Activated naive CD8-positive, alpha-beta T cell treated with anti-CD3 and anti-CD28 coated beads for 36 hours (primary cell): ENCODE data around the gene GSTO2. TPM values are rescaled to one million over a fixed set of nuclear protein-coding genes. Genes with fewer than 3 reads are reported as not detected.

Source experiments
- DNase-seq: peaks from one replicate; pipeline ENCODE4 v3.0.0; 2021
- H3K27ac Mint-ChIP-seq: one replicate; pipeline ENCODE4 v1.8.0; 2022; ENCODE audit warnings: mild to moderate bottlenecking, moderate library complexity, mixed read lengths
- H3K27me3 Mint-ChIP-seq: one replicate; pipeline ENCODE4 v1.8.0; 2022; ENCODE audit warnings: mild to moderate bottlenecking, mixed read lengths
- H3K36me3 Mint-ChIP-seq: one replicate; pipeline ENCODE4 v1.8.0; 2021; ENCODE audit warnings: mild to moderate bottlenecking, mixed read lengths
- H3K4me1 Mint-ChIP-seq: one replicate; pipeline ENCODE4 v1.8.0; 2021; ENCODE audit warnings: mixed read lengths
- H3K4me3 Mint-ChIP-seq: one replicate; pipeline ENCODE4 v1.8.0; 2022; ENCODE audit warnings: mild to moderate bottlenecking, moderate library complexity, mixed read lengths
- H3K9me3 Mint-ChIP-seq: one replicate; pipeline ENCODE4 v1.8.0; 2022; ENCODE audit warnings: mixed read lengths
- total RNA-seq, 2 experiments: library from RNA; stranded (reverse); gene quantifications; one replicate each; pipeline ENCODE4 v1.2.3, GENCODE V29; 2021

GSTO2 gene
- total RNA-seq, 2 experiments from 2014 or later = 1.5 to 2.5 TPM

DNA sequence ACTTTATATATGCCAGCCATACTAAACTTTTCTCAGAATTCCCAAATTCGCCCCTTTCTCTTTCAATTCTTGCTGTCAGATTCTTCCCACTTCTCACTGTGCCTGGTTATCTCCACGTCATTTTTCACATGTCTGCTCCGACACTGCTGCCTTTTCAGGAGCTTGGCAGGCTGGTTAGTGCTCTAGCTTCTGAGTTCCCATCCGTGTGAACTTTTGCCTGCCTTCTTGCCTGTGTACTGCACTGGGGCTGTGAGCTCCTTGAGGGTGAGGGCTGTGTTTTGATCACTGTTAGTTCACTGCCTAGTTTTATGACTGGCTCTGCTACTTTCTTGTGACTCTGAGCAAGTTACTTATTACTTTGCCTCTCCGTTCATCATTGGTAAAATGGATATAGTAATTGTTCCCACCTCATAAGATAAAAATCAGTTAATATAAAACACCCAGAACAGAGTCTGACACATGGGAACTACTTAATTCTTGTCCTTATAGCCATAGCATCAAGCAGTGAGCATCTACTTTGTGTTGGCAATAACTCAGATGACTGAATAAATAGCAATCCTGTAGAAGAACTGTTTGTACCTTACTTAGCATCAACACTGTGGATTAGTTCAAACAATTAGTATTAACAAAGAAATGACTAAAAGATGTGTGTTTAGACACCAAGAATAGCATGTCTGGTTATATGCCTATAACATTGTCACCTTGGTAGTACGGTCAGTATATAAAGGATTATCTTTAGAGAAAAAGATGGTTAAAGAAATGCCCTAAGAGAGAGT is 8.8 kb upstream of the GSTO2 start:
- Mint-ChIP-seq H3K27ac (peak overlapping the region; percentile 92), H3K9me3 (no peaks in the 10 kb centered on the region), H3K36me3 (peaks cover 64% of the 10 kb centered on the region), H3K4me1 (peaks cover 71% of the 10 kb centered on the region), H3K4me3 (peak overlapping the region; percentile 69), H3K27me3 (no peaks in the 10 kb centered on the region)
- no peak for DNase-seq

DNA sequence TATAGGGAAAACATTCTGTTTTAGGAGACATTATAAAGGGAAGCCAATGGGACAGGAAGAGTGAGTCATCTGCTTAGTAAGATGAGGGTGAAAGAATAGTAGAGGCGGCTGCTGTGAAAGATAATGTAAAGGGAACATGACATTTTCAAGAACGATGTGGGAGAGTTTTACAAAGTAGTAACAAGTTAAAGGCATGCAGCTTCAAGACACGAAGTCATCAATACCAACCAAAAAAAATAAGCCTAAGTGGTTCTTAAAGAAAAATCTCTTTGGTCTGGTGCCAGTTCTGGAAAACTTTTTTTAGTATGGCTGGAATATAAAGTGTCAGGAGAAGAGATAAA is 8.2 kb upstream of the GSTO2 start:
- Mint-ChIP-seq H3K9me3 (no peaks in the 10 kb centered on the region), H3K4me1 (peaks cover 76% of the 10 kb centered on the region)
- no peak for DNase-seq

DNA sequence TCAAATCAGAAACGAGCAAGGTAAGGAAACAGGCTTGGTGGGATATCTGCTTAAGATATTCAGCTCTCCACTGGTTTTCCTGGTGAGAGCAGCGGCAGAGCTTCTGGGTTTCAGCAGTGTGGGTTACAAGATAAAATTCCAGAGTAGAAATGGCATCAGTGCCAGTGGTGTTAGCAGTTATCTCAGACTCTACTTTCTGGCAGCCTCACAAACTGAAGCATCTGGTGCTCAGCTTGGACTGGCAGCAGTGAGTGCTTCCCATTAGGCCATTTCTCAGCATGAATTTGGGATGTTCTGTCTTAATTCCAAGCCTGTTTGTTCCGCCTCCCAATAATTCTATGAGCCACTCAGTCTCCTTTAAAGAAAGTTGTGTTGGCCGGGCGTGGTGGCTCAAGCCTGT is 6.9 kb upstream of the GSTO2 start:
- peak overlapping the region; percentile 92 for H3K27ac Mint-ChIP-seq

More for the DNA sequence above, 8.2 kb upstream of the GSTO2 start:
- Mint-ChIP-seq H3K36me3 (peaks cover 66% of the 10 kb centered on the region), H3K27me3 (no peaks in the 10 kb centered on the region), H3K27ac (peak overlapping the region; percentile 92), H3K4me3 (peak overlapping the region; percentile 69)

DNA sequence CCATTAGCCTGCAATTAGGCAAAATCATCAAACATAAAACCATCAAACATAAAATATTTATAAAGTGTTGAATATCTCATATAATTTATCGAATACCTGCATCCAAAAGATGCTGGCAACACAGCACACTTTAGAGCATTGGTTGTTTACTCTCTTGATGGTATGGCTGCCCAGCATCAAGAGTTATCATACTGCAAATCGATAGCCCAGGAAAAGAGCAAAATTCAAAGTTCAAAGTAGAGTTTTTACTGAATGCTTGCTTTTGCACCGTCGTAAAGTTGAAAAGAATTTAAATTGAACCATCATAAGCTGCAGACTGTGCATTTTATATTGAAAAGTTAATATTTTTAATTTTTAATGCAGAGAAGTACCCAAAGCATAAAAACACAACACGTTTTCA is 4.2 kb upstream of the GSTO2 start:
- Mint-ChIP-seq H3K4me3 (no peak overlapping the region), H3K27me3 (no peaks in the 10 kb centered on the region), H3K27ac (no peak overlapping the region), H3K4me1 (peaks cover 66% of the 10 kb centered on the region), H3K9me3 (no peaks in the 10 kb centered on the region), H3K36me3 (peaks cover 67% of the 10 kb centered on the region)
- DNase-seq = no peak

More for the DNA sequence above, 6.9 kb upstream of the GSTO2 start:
- H3K4me1 Mint-ChIP-seq = peaks cover 76% of the 10 kb centered on the region
- no peaks in the 10 kb centered on the region for H3K9me3 Mint-ChIP-seq
- no peaks in the 10 kb centered on the region for H3K27me3 Mint-ChIP-seq
- DNase-seq = no peak
- peaks cover 68% of the 10 kb centered on the region for H3K36me3 Mint-ChIP-seq
- H3K4me3 Mint-ChIP-seq = peak overlapping the region; percentile 4

DNA sequence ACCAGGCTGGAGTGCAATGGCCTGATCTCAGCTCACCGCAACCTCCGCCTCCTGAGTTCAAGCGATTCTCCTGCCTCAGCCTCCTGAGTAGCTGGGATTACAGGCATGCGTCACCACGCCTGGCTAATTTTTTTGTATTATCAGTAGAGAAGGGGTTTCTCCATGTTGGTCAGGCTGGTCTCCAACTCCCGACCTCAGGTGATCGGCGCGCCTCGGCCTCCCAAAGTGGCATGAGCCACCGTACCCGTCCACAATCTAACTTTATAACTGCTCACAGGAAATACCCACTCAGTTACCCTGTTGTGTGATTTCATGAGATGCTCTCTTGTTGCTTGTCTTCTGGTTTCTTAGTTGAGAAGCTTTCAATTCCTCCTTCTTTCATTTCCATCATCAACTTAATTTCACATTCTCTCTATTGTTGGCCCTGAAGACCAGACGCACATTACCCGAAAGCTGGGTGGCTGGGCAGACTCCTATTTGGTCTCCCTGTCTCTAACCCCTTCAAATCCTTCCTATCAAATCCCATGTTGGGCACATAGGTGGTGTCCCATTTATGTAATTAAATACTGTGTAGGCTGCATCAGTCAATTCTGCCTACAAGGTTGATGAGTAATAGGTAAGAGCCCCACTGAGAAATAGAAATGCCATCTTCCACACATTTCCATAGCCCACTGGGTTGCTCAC is 1.1 kb upstream of the GSTO2 start:
- Mint-ChIP-seq H3K9me3 (no peaks in the 10 kb centered on the region), H3K4me3 (peak overlapping the region; percentile 90), H3K27me3 (no peaks in the 10 kb centered on the region), H3K36me3 (peaks cover 42% of the 10 kb centered on the region), H3K4me1 (peaks cover 39% of the 10 kb centered on the region), H3K27ac (peak overlapping the region; percentile 97)
- DNase-seq = peak; percentile 30

DNA sequence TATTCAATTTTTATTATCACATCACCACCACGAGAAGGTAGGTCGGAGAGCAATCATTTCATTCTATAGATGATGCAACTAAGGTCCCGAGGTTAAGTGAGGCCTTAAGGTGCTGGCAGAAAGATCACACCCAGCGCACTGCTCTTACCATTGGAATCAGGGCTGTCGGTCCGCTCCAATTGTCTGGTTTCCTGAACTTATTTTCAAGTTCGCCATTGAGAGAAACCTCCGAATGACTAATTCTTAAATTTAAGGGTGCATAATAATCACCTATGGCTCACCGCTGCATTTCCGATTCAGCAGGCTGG is 625 bp upstream of the GSTO2 start:
- peaks cover 39% of the 10 kb centered on the region for H3K4me1 Mint-ChIP-seq
- H3K27me3 Mint-ChIP-seq = no peaks in the 10 kb centered on the region
- DNase-seq = no peak
- H3K4me3 Mint-ChIP-seq = peak overlapping the region; percentile 90
- peaks cover 42% of the 10 kb centered on the region for H3K36me3 Mint-ChIP-seq
- peak overlapping the region; percentile 97 for H3K27ac Mint-ChIP-seq
- H3K9me3 Mint-ChIP-seq = no peaks in the 10 kb centered on the region

DNA sequence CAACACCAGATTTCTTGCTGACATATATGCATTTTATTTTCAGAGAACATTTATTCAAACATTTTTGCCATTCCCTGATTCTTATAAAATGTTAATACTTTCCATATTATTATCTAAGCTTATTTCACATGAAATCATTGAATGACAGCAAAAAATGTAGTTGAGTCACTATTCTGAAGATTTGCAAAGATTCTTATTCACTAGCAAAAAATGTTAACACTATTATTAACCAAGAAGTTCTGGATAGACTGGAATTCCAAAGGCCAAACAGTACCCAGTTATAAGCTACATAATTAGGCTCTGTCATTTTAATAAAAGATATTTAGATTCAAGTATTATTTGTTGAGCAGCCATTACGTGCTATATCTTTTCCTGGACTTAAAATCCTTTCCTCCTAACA is 4.3 kb downstream of the GSTO2 start:
- Mint-ChIP-seq H3K4me3 (no peak overlapping the region), H3K27ac (no peak overlapping the region), H3K4me1 (peaks cover 9% of the 10 kb centered on the region), H3K36me3 (peaks cover 5% of the 10 kb centered on the region), H3K27me3 (peaks cover 19% of the 10 kb centered on the region), H3K9me3 (no peaks in the 10 kb centered on the region)
- DNase-seq = no peak

DNA sequence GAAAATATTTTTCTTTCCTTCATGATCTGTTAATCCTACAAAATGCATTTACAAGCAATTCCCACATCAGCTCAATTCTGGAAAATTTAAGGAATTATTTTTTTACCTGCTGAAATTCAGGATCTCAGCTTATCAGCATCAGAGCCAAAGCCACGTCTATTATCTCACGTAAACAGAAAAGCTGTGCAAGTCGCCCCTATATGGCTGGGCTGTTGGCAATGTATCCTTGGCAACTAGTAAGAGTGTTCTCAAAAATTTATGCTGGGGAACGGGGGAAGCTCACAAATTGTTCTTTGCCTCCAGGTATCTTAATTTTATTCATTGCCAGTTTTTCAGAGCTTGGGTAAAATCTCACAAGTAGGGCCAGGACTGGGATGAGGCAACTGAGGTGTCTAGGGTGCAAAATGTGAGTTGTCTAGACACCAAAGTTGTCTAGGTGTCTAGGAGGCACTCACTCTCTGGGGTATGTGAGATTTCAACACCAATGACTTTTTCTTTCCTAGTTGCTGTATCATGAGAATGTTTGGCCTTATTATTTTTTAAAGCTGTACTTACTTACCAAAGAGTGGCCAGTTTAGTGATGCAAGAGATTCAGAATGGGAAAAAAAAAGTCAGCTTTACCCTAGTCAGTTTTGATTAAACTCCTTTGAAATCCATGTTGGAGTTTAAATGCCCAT is 5.1 kb downstream of the GSTO2 start:
- Mint-ChIP-seq H3K36me3 (no peaks in the 10 kb centered on the region), H3K9me3 (no peaks in the 10 kb centered on the region), H3K27ac (no peak overlapping the region), H3K4me3 (no peak overlapping the region), H3K27me3 (peaks cover 19% of the 10 kb centered on the region), H3K4me1 (peaks cover 9% of the 10 kb centered on the region)
- no peak for DNase-seq

DNA sequence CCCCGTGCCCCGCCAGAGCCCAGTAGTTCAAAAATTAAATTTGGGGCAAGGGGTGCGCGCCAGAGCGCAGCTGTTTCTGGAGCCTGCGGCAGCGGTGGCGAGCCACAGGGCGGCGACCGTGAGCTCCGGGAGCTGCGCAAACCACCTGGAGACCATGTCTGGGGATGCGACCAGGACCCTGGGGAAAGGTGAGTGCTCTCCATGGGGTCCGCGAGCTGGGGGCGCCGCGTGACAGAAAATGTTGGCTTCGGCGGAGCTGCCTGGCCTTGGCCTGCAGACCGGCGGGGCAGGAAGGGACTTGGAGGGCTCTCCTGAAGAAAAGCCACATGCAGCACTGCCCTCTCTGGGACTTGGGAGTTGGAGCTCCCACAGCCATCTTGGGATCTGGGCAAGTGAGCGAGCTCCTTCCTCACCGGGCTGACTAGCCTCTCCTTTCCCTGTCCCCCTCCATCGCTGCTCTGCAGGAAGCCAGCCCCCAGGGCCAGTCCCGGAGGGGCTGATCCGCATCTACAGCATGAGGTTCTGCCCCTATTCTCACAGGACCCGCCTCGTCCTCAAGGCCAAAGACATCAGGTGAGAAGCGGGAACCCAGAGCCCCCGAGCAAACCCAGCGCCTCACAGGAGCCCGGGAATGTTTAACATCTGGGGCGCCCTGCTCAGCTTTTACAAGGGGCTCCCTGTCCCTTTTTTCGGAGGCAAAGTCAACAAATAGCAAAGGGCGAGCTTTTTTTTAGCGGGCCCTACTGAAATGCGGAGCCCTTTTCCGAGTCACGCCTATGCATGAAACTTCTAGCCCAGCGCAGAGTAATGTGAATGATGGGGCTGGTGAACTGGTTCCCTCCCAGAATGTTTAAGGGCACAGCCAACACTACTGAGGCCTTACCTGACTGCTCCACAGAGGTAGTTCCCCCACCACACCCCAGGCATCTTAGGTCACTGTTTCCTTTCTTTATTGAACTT is 6.1 kb downstream of the GSTO2 start:
- Mint-ChIP-seq H3K9me3 (no peaks in the 10 kb centered on the region), H3K36me3 (no peaks in the 10 kb centered on the region), H3K4me1 (peaks cover 6% of the 10 kb centered on the region), H3K4me3 (peak overlapping the region; percentile 67), H3K27ac (no peak overlapping the region), H3K27me3 (peaks cover 19% of the 10 kb centered on the region)
- peak; percentile 57 for DNase-seq

DNA sequence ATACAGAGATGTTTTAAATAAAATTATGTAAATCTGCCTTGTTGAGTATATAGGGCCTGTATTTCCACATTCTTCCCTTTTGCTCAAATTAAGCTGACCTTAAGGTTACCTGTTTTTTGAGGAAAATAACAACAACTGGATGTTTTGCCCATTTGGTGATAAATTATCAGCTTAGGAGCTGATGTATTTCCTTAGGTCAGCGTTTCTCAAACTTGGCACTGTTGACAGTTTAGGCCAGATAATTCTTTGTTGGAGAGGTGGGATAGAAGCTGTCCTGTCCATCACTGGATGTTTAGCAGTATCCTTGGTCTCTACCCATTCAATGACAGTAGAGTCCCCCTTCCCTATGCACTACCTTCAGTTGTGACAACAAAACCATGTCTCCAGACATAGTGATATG is 7.2 kb downstream of the GSTO2 start:
- Mint-ChIP-seq H3K27ac (no peak overlapping the region), H3K9me3 (no peaks in the 10 kb centered on the region), H3K4me1 (peaks cover 6% of the 10 kb centered on the region), H3K27me3 (peaks cover 19% of the 10 kb centered on the region), H3K36me3 (peaks cover 2% of the 10 kb centered on the region), H3K4me3 (no peak overlapping the region)
- DNase-seq = no peak

DNA sequence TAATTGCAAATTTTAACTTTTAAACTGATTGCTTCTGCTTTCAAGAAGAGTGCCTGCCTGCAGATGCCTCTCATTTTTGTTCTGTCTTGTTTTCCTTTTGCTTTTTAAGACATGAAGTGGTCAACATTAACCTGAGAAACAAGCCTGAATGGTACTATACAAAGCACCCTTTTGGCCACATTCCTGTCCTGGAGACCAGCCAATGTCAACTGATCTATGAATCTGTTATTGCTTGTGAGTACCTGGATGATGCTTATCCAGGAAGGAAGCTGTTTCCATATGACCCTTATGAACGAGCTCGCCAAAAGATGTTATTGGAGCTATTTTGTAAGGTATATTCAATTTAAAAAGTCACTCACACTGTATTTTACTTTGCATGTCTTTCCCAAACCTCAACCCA is 8.8 kb downstream of the GSTO2 start:
- DNase-seq = no peak
- peaks cover 2% of the 10 kb centered on the region for H3K36me3 Mint-ChIP-seq
- H3K4me3 Mint-ChIP-seq = no peak overlapping the region
- H3K4me1 Mint-ChIP-seq = peaks cover 6% of the 10 kb centered on the region
- no peaks in the 10 kb centered on the region for H3K9me3 Mint-ChIP-seq
- no peak overlapping the region for H3K27ac Mint-ChIP-seq
- peaks cover 19% of the 10 kb centered on the region for H3K27me3 Mint-ChIP-seq

DNA sequence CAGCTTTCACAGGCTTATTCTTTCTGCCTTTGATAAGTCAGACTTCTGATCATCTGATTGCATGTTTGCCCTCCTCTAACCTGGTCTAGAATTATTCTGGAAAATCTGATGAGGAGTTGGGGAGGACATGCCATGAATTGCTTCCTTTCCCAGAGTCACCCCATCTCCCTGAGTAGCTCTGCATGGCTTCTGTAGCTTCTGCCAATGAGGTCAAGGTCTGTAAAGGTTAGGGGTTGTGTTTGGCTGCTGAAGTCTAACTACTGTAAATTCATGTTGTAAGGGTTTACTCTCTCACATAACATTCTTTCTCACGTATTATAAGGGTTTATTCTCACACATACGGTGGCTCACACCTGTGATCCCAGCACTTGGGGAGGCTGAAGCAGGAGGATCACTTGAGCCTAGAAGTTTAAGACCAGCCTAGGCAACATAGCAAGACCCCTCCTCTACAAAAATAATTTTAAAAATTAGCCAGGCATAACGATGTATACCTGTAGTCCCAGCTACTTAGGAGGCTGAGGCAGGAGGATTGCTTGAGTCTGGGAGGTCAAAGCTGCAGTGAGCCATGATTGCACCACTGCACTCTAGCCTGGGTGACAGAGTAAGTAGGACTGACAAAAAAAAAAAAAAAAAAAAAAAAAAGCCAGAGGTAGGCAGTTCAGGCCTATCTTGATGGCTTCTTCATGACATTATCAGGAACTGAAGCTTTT is 10.7 kb downstream of the GSTO2 start:
- no peak overlapping the region for H3K4me3 Mint-ChIP-seq

DNA sequence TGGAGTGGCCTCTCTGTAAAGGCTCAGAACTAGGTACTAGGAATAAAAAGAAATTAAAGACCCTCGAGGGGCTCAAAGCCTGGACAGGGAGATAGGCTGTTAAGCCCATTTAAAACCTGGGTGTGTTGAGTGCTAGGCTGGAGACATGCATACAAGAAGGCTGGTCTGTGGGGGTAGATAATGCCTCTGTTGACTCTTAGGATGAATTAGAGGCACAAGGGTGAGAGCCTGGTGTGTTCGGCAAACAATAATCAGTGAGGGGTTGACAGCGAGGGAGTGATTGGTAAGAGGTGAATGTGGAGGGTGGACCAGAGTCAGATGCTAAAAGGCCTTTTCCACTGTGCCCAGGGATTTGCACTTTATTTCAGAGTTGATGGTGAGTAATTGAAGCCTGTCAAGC is 12.7 kb downstream of the GSTO2 start:
- Mint-ChIP-seq H3K27me3 (no peaks in the 10 kb centered on the region), H3K4me1 (no peaks in the 10 kb centered on the region), H3K27ac (no peak overlapping the region), H3K36me3 (peaks cover 2% of the 10 kb centered on the region), H3K9me3 (no peaks in the 10 kb centered on the region), H3K4me3 (no peak overlapping the region)
- DNase-seq = no peak

More for the DNA sequence above, 10.7 kb downstream of the GSTO2 start:
- peaks cover 15% of the 10 kb centered on the region for H3K27me3 Mint-ChIP-seq
- no peaks in the 10 kb centered on the region for H3K9me3 Mint-ChIP-seq
- H3K36me3 Mint-ChIP-seq = peaks cover 2% of the 10 kb centered on the region
- no peak for DNase-seq
- H3K27ac Mint-ChIP-seq = no peak overlapping the region
- peaks cover 2% of the 10 kb centered on the region for H3K4me1 Mint-ChIP-seq

DNA sequence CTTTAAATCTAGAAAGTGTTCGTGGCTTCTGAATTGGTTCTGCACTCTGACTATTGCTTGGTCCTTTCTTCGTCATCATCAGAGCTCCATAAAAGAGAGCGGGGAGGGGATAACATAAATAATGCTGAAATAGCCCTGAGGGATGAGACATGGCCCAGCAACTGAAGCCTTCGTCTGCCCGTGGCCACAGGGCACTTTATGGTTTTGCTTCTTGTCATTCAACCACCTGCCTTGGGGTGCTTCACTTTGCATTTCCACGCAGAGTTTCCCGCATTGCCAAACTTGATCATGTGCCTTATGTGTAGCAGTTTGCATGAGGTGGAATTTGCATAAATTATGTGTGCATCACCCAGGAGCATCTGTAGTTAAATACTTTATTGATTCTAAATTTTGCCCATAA is 15.9 kb downstream of the GSTO2 start:
- DNase-seq = no peak
- no peaks in the 10 kb centered on the region for H3K9me3 Mint-ChIP-seq
- H3K27ac Mint-ChIP-seq = no peak overlapping the region
- H3K4me3 Mint-ChIP-seq = no peak overlapping the region
- peaks cover 4% of the 10 kb centered on the region for H3K27me3 Mint-ChIP-seq
- peaks cover 2% of the 10 kb centered on the region for H3K36me3 Mint-ChIP-seq
- H3K4me1 Mint-ChIP-seq = no peaks in the 10 kb centered on the region
